ENCODE data around the gene OR2J2. TPM values are rescaled to one million over a fixed set of nuclear protein-coding genes. Genes with fewer than 3 reads are reported as not detected.
"Not testable (repeated sequence)": the region's sequence is repeated elsewhere in the genome, so short reads cannot be mapped to it uniquely, and the experiment has no call there.

Gene OR2J2
- total and polyA plus RNA-seq, 2 of the 4 experiments (the other 2 are of a cell fraction): not detected

- H2BK5ac ChIP-seq (ENCODE audit: low read depth, low read length, poor library complexity, severe bottlenecking): no peak overlapping the region
- no peaks in the 10 kb centered on the region for H3K9me1 ChIP-seq (ENCODE audit: insufficient read depth, low read length)
- TF ChIP-seq MXI1 (IDR thresholded peaks at IDR 0.05; ENCODE audit: borderline replicate concordance, low read depth, low read length) (no peak), CEBPB (IDR thresholded peaks at IDR 0.05; ENCODE audit: low read depth, low read length) (no peak), USF2 (IDR thresholded peaks at IDR 0.05; ENCODE audit: low read depth, low read length) (no peak), BHLHE40 (IDR thresholded peaks at IDR 0.05; ENCODE audit: low read depth, low read length) (no peak), RCOR1 (IDR thresholded peaks at IDR 0.05; ENCODE audit: insufficient replicate concordance, low read length) (no peak)
- H3K14ac ChIP-seq (replicated peaks; ENCODE audit: low read depth, low read length): no peak overlapping the region
- H2BK20ac ChIP-seq (ENCODE audit: low read depth, low read length): no peak overlapping the region
- H3K56ac ChIP-seq (ENCODE audit: extremely low read depth, insufficient read depth, low read length): no peak overlapping the region
- no peak overlapping the region for H4K8ac ChIP-seq (ENCODE audit: low read depth in 2 of 2, low read length in 2 of 2)
- DNase-seq (no peak), ATAC-seq (ENCODE audit: low read depth) (no peak)
- no peak overlapping the region for H4K5ac ChIP-seq (ENCODE audit: low read depth, low read length)
- no peak overlapping the region for H2AFZ ChIP-seq (replicated peaks; ENCODE audit: low read length, poor library complexity)
- intact Hi-C loops (cut with micrococcal nuclease) (no loop called here), dilution Hi-C loops (cut with HindIII; ENCODE audit: low sequenced_read_pairs, unreplicated experiment) (no loop called here), in situ Hi-C loops (cut with MboI; ENCODE audit: low sequenced_read_pairs) (no loop called here)
- H3K4me1 ChIP-seq (ENCODE audit: control insufficient read depth, insufficient read depth, low read length): no peaks in the 10 kb centered on the region
- no peaks in the 10 kb centered on the region for H3K27me3 ChIP-seq (ENCODE audit: control insufficient read depth, insufficient read depth, low read length)
- H2BK120ac ChIP-seq (ENCODE audit: low read depth, low read length): no peak overlapping the region
- no peak overlapping the region for H4K91ac ChIP-seq (ENCODE audit: insufficient read depth, low read depth, low read length)
- H2AK5ac ChIP-seq (ENCODE audit: low read depth, low read length): no peak overlapping the region
- H3K18ac ChIP-seq (ENCODE audit: low read depth, low read length): no peak overlapping the region
- no peak overlapping the region for H2AK9ac ChIP-seq (replicated peaks; ENCODE audit: low read depth, low read length, poor library complexity)
- H3K27ac ChIP-seq (ENCODE audit: insufficient read depth, low read length): no peak overlapping the region
- no peak overlapping the region for H3K4ac ChIP-seq (ENCODE audit: low read depth, low read length)
- no peak overlapping the region for H3K4me2 ChIP-seq (ENCODE audit: low read depth, low read length)
- peaks cover 3% of the 10 kb centered on the region for H3K9me3 ChIP-seq (ENCODE audit: control insufficient read depth, insufficient read depth, low read length)
- H3K23ac ChIP-seq (ENCODE audit: low read depth, low read length): no peak overlapping the region
- ChIA-PET POLR2A (ENCODE audit: unreplicated experiment) (no interaction called here), CTCF (no interaction called here)
- no TSS peak for BruUV-seq (replicated peaks)
- H4K20me1 ChIP-seq (ENCODE audit: insufficient read depth, low read length): no peaks in the 10 kb centered on the region
- H2BK15ac ChIP-seq (ENCODE audit: low read depth, low read length): no peak overlapping the region
- no peak overlapping the region for H3K4me3 ChIP-seq (ENCODE audit: insufficient read depth, low read depth, low read length)
- no peaks in the 10 kb centered on the region for H3K79me1 ChIP-seq (ENCODE audit: low read depth in 1 of 2, low read length in 2 of 2)
- H3K36me3 ChIP-seq (ENCODE audit: control insufficient read depth, insufficient read depth, low read length): no peaks in the 10 kb centered on the region
- no peak overlapping the region for H3K9ac ChIP-seq (ENCODE audit: low read depth, low read length)
Observed at GRCh38 chr6:29216528-29216927, 45.8 kb downstream of the OR2J2 start.

- CTCF ChIA-PET; H2BK5ac ChIP-seq (ENCODE audit: low read depth, low read length, poor library complexity, severe bottlenecking); H3K4me3 ChIP-seq (ENCODE audit: insufficient read depth, low read depth, low read length); H3K9ac ChIP-seq (ENCODE audit: low read depth, low read length); dilution Hi-C loops (cut with HindIII; ENCODE audit: low sequenced_read_pairs, unreplicated experiment); H3K27me3 ChIP-seq (ENCODE audit: control insufficient read depth, insufficient read depth, low read length); H3K79me1 ChIP-seq (ENCODE audit: low read depth in 1 of 2, low read length in 2 of 2); H3K9me3 ChIP-seq (ENCODE audit: control insufficient read depth, insufficient read depth, low read length); in situ Hi-C loops (cut with MboI; ENCODE audit: low sequenced_read_pairs); BruUV-seq (replicated peaks); H2BK15ac ChIP-seq (ENCODE audit: low read depth, low read length); POLR2A ChIA-PET (ENCODE audit: unreplicated experiment); H3K27ac ChIP-seq (ENCODE audit: insufficient read depth, low read length); H3K4me2 ChIP-seq (ENCODE audit: low read depth, low read length); intact Hi-C loops (cut with micrococcal nuclease); H3K14ac ChIP-seq (replicated peaks; ENCODE audit: low read depth, low read length); H2AK9ac ChIP-seq (replicated peaks; ENCODE audit: low read depth, low read length, poor library complexity); H3K23ac ChIP-seq (ENCODE audit: low read depth, low read length); H3K18ac ChIP-seq (ENCODE audit: low read depth, low read length); H3K4ac ChIP-seq (ENCODE audit: low read depth, low read length); H3K56ac ChIP-seq (ENCODE audit: extremely low read depth, insufficient read depth, low read length); H2AFZ ChIP-seq (replicated peaks; ENCODE audit: low read length, poor library complexity); H3K36me3 ChIP-seq (ENCODE audit: control insufficient read depth, insufficient read depth, low read length); ATAC-seq (ENCODE audit: low read depth); H4K5ac ChIP-seq (ENCODE audit: low read depth, low read length); H3K9me1 ChIP-seq (ENCODE audit: insufficient read depth, low read length); H4K20me1 ChIP-seq (ENCODE audit: insufficient read depth, low read length); H4K8ac ChIP-seq (ENCODE audit: low read depth in 2 of 2, low read length in 2 of 2); H2BK20ac ChIP-seq (ENCODE audit: low read depth, low read length); DNase-seq; H4K91ac ChIP-seq (ENCODE audit: insufficient read depth, low read depth, low read length); H2AK5ac ChIP-seq (ENCODE audit: low read depth, low read length); H2BK120ac ChIP-seq (ENCODE audit: low read depth, low read length); H3K4me1 ChIP-seq (ENCODE audit: control insufficient read depth, insufficient read depth, low read length): not testable (repeated sequence)
- WGBS, 2 experiments (ENCODE audit: extremely low coverage in 2 of 2, insufficient read length in 1 of 2): 20% methylated on average over 1 of the region's 2 CpGs; no CpG with 5 or more reads in 1 of the 2 experiments
Observed at GRCh38 chr6:29217242-29217641, 46.5 kb downstream of the OR2J2 start.

All from IMR-90 (cell line).